NCI-H1092 (cell line): ENCODE measurements around the gene ANGPT4.

Source experiments
- DNase-seq: peaks from one replicate; lab custom pipeline; 2025; lab: John Stamatoyannopoulos, UW

ANGPT4 gene

DNA sequence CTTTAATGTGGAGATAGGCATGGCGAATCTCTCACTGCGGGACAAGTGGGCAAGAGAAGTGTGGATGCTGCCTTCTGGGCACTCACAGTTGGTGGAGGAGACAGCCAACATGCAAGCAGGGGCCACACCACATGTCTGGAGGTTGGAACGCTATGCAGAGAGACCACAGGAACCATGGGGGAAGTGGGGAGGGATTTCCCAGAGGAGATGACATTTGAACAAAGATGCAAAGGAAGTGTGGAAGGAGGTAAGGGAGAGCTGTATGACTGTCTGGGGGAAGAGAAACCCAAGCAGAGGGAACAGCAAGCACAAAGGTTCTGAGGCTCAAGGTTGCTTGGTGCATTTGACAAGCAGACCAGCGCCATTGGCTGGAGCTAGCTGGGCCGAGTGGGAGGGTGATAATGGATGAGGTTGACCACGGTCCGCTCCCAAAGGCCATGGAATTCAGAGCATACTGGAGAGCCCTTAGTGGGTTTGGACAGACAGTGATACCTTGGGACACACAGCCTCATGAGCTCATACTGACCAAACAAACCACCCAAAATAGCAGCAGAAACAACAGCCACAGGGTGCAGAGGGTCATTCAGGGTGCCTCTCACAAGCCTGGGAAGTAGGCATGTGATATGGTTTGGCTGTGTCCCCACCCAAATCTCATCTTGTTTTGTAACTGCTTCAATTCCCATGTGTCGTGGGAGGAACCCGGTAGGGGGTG, 90.3 kb downstream of the ANGPT4 start:
- no peak for DNase-seq

DNA sequence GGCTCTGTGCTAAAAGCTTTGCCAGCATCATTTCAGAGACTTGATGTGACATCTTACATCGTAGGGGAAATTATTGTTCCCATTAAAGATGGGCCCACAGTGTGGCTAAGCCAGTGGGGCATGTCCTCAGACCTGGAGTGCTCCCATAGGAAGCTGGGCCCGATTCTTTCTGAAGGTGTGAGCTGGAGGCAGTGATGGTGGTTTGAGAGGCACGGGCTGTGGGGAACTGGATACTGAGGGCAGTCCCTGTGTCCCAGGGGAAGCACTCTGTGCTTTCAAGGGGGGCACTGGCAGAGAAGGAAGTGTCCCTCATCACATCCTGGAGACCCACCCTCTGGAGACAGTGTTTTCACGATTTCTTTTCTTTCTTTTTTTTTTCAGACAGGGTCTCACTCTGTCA, 91.2 kb downstream of the ANGPT4 start:
- DNase-seq: no peak

DNA sequence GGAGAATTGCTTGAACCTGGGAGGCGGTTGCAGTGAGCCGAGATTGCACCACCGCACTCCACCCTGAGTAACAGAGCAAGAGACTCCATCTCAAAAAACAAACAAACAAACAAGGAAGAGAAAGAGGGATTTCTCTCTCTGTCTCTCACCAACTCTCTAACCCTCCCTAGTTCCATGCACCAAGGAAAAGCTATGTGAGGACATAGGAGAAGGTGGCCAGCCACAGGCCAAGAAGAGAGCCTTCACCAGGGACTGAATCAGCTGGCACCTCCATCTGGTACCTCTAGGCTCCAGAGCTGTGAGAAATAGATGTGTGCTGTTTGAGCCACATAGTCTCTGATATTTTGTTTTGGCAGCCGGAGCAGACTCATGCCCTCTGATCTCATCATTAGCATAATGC, 91.6 kb downstream of the ANGPT4 start:
- no peak for DNase-seq

DNA sequence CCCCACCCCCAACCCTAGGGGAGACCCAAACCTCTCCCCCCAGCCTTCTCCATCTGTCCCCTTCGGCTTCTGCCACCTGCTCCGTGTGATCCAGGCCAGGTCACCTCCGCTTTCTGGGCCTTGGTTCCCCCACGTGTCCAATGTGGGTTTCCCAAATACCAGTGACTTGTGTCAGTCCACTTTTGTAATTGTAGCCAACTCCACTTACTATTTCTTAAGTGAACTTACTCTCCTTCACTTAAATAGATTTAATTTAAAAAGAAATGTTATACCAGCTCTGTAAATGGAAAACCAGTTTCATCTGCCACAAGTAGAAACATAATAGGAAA, 92.6 kb downstream of the ANGPT4 start:
- no peak for DNase-seq

DNA sequence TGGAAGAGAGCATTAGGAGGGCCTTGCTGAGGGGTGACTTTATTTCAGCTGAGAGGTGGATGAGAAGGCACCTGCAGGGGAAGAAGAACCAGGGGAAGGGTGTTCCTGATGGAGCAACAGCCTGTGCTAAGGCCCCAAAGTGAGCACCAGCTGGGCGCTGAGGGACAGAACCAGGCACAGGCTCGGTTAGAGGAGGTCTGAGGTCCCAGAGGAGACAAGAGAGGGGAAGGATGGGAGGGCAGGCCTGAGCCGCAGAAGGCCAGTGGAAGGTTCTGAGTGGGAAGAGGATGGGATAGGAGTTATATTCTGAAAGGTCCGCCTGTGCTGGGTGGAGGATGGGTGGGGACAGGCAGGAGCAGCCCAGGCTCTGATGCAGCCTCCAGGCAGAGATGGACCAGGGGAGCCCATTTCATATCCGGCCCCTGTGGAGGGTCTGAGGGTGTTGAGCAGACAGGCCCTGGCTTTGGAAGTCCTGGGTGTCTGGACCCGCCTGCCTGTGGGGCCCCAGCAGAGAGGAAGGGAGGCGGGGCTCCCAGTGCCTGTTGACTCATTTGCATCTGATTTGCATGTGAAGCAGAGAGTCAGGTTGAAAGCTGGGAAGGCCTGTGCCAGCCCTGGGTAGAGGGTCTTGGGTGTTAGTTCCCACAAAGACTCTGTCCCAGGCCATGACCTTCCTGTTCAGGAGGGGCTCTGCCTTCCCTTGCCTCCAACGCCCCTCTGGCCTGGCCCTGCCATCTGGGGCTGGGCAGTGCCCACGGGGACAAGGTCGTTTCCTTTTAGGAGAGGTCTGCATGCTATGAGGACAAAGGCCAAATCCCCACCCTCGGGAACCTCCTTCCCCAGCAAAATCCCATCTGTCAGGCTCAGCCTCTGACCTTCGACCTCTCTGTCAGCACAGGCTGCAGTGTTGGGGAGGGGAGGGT, 93.2 kb downstream of the ANGPT4 start:
- DNase-seq: no peak

DNA sequence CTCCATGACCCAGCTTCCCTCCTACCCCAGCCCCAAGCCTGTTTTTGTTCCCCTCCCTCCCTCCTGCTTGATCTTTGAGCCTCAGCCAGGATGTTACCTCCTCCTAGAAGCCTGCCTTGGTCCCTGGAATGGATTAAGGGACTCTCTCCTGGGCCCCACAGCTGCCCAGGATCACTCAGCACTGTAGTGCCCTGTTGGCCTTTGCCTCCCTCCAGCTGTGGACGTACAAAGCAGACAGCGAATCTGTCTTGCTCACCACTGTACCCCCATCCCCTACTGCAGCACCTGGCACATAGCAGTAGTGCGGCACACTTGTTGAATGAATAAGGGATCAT, 94.4 kb downstream of the ANGPT4 start:
- DNase-seq: no peak

DNA sequence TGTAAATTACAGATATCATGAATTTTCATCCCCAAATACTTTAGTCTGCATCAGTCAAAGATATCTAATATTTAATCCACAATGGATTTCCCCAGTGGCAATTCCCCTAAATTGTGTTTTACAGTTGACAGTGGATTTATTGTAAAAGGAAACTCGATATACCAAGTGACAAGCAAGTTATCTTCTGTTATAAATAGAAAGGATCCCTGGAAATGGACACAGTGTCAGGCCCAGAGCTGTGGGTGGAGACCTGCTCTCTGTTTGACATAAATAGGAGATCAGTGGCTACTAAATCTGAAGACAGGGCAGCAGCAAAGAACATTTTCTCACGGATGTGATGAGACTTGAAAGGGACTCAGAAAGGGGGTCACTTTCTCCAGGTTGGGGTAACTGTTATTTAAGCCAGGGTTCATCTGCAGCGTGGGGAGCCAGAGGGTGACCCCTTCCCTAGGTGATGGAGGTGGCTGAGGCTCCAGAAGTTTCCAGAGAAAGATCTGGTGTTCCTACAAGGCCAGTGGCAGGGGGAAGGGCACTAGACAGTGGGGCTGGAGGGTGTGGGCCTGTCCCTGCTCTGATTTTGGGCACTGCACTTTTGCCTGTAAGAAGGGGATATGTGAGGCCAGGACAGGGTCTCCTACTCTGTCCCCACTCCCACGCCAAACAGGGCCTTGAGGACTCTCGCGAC, 94.9 kb downstream of the ANGPT4 start:
- no peak for DNase-seq

DNA sequence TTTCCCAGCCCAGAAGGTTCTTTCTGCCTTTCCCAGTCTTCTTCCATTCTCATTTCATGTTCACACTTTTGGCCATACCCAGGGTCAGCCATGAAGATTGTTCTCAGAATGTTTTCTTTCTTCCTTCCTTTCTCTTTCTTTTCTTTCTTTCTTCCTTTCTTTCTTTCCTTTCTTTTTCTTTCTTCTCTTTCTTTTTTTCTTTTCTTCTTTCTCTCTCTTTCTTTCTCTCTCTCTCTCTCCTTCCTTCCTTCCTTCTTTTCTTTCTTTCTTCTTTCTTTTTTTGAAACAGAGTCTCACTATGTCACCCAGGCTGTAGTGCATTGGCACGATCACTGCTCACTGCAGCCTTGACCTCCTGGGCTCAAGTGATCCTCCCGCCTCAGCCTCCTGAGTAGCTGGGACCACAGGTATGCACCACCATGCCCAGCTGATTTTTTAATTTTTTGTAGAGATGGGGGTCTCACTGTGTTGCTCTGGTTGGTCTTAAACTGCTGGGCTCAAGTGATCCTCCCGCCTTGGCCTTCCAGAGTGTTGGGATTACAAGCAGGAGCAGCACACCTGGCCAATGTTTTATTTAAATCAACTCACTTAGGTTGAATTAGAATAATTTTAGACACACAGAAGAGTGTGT, 95.7 kb downstream of the ANGPT4 start:
- no peak for DNase-seq
